Measurements from ENCODE around the gene CYB5D1.

The CYB5D1 gene

DNA sequence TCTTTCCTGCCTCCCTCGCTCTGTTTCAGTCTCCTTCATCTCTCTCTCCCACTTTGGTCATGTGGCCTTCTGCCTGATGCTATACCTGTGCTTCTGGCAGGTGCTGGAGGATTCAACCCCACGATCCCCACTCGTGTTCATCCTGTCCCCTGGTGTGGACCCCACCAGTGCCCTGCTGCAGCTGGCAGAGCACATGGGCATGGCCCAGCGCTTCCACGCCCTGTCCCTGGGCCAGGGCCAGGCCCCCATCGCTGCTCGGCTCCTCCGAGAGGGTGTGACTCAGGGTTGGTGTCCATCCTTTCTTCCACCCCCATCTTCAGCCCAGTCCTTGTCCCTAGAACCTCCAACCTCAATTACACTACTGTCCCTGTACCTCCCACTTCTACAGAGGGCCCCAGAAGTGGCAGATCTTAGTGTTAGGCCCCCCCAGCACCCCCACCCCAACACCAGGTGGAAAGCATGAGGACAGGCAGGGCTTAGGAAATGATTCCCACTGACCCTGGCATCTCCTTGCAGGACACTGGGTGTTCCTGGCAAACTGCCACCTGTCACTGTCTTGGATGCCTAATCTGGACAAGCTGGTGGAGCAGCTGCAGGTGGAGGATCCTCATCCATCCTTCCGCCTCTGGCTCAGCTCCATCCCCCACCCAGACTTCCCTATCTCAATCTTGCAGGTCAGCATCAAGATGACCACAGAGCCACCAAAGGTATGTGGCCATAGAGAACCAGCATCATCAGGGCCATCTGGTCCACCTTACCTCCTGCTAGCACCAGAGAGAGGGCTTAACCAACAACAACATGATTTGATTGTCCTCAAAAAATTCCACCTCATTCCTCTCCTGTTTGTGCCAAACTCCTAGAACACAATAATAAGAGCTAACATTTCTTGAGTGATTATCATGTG, 33.5 kb upstream of the CYB5D1 start:
- Mint-ChIP-seq H3K4me3 (no peak overlapping the region), H3K9me3 (no peaks in the 10 kb centered on the region), H3K27ac (no peak overlapping the region), H3K4me1 (ENCODE audit: low read depth) (peaks cover 2% of the 10 kb centered on the region), H3K27me3 (ENCODE audit: low read depth) (peaks cover 23% of the 10 kb centered on the region), H3K36me3 (ENCODE audit: low read depth) (no peaks in the 10 kb centered on the region)
- DNase-seq (ENCODE audit: low spot score), result no peak

DNA sequence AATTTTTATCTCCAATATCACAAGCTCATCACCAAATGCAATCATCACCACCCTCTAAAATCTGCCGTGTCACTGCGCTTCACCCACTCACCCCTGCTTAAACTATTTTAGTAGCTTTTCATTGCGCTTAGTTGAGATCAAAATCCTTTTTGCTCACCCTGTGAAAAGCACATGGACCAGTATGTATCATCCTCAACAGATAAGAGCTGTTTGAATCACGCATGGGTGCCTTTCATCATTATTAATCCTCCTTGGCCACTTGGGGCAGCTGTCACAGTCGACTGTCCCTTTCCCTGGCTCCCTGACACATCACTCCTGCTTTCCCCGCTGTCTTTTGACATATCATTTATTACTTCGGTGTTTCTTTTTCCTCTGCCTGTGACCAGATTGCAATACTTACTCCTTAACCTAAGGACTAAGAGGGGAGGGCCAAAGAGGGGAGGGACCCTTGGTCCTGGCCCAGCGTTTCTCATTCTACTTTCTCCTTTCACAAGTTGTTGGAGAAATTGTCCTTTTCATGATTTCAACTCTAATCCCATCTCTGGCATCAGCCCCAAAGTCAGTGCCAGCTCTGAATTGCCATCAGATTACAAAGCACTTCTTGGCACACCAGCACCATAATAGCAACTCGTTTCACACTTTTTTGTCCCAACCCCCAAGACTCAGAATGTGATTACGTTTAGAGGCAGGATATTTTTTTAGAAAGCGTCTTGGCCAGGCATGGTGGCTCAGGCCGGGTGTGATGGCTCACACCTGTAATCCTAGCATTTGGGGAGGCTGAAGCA, 32.4 kb upstream of the CYB5D1 start:
- DNase-seq (ENCODE audit: low spot score), result no peak
- Mint-ChIP-seq H3K27me3 (ENCODE audit: low read depth) (peaks cover 30% of the 10 kb centered on the region), H3K36me3 (ENCODE audit: low read depth) (no peaks in the 10 kb centered on the region), H3K27ac (no peak overlapping the region), H3K4me1 (ENCODE audit: low read depth) (peaks cover 2% of the 10 kb centered on the region), H3K4me3 (no peak overlapping the region), H3K9me3 (no peaks in the 10 kb centered on the region)

DNA sequence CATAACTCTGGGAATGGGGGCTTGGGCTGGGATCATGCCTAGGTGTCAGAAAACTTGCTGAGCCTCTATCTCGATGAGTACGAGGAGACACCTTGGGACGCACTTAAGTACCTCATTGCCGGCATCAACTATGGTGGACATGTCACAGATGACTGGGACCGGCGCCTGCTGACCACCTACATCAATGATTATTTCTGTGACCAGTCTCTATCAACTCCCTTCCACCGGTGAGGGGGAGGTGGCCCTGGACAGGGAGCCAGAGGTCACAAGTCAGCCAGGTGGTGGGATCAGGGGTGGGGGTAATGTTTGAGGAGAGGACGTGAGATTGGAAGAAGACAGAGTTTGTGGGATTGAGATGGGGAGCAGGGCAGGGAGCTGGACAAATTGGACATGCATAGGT, 27.2 kb upstream of the CYB5D1 start:
- Mint-ChIP-seq H3K9me3 (no peaks in the 10 kb centered on the region), H3K4me3 (no peak overlapping the region), H3K4me1 (ENCODE audit: low read depth) (peaks cover 13% of the 10 kb centered on the region), H3K27me3 (ENCODE audit: low read depth) (peaks cover 31% of the 10 kb centered on the region), H3K36me3 (ENCODE audit: low read depth) (no peaks in the 10 kb centered on the region), H3K27ac (no peak overlapping the region)
- DNase-seq (ENCODE audit: low spot score), result no peak

DNA sequence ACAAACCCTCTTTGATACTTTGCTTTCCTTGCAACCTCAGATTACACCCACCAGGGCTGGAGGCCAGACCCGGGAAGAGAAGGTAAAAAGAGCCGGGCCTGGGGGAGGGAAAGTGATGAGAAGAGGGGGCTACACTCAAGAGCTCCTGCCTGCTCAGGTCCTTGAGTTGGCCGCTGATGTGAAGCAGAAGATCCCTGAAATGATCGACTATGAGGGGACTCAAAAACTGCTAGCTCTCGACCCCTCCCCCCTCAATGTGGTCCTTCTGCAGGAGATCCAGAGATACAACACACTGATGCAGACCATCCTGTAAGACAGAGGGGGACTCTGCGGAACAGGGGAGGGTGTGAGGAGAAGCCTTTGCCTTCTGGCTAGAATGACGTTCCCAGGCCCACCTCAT, 26.6 kb upstream of the CYB5D1 start:
- Mint-ChIP-seq H3K4me1 (ENCODE audit: low read depth) (peaks cover 15% of the 10 kb centered on the region), H3K36me3 (ENCODE audit: low read depth) (no peaks in the 10 kb centered on the region), H3K9me3 (no peaks in the 10 kb centered on the region), H3K27ac (no peak overlapping the region), H3K4me3 (no peak overlapping the region), H3K27me3 (ENCODE audit: low read depth) (peaks cover 31% of the 10 kb centered on the region)
- no peak for DNase-seq (ENCODE audit: low spot score)

DNA sequence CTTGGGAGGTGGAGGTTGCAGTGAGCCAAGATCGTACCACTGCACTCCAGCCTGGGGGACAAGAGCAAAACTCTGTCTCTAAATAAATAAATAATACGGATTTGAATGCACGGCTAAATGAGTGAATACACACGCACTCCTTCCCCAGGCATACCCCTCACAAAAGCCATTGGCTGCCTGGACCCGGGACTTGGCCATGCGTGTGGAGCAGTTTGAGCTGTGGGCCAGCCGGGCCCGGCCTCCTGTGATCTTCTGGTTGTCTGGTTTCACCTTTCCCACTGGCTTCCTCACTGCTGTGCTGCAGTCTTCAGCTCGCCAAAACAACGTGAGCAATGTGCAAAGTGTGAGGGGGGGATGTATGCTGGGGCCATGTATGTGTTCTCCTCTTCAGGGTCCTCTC, 25.4 kb upstream of the CYB5D1 start:
- DNase-seq (ENCODE audit: low spot score), result no peak
- Mint-ChIP-seq H3K27me3 (ENCODE audit: low read depth) (peaks cover 23% of the 10 kb centered on the region), H3K4me1 (ENCODE audit: low read depth) (peaks cover 25% of the 10 kb centered on the region), H3K4me3 (peak overlapping the region; percentile 36), H3K9me3 (no peaks in the 10 kb centered on the region), H3K36me3 (ENCODE audit: low read depth) (no peaks in the 10 kb centered on the region), H3K27ac (no peak overlapping the region)

DNA sequence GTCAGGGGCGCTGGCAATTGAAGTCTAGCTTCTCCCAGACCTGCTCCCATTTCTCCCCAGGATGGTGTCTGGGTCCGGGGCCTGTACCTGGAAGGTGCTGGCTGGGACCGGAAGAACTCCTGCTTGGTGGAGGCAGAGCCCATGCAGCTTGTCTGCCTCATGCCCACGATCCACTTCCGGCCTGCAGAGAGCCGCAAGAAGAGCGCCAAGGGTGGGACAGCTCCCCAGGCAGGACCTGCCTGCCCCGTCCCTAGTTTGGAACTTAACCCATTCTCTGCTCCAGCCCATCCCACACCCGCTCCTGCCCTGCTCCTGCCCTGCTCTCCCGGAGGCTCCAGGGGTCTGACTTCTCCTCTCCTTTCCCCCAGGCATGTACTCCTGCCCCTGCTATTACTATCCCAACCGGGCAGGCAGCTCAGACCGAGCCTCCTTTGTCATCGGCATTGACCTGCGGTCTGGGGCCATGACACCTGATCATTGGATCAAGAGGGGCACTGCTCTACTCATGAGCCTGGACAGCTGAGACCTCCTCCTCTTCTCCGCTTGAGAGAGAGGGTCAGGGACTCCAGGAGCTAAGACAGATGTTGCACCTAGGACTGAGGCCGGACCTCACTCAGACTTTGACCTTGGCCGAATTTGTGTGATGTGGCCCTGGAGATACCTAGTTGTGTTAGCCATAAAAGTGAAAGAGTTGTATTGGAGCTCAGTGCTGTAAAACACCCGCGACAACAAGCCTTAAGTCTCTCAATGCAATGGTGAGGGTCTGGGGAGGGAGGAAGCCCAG, 24.6 kb upstream of the CYB5D1 start:
- H3K36me3 Mint-ChIP-seq (ENCODE audit: low read depth), result no peaks in the 10 kb centered on the region
- no peak for DNase-seq (ENCODE audit: low spot score)
- H3K27me3 Mint-ChIP-seq (ENCODE audit: low read depth), result peaks cover 18% of the 10 kb centered on the region
- H3K4me1 Mint-ChIP-seq (ENCODE audit: low read depth), result peaks cover 30% of the 10 kb centered on the region
- H3K9me3 Mint-ChIP-seq, result no peaks in the 10 kb centered on the region
- H3K4me3 Mint-ChIP-seq, result peak overlapping the region; percentile 88
- H3K27ac Mint-ChIP-seq, result peak overlapping the region; percentile 94

DNA sequence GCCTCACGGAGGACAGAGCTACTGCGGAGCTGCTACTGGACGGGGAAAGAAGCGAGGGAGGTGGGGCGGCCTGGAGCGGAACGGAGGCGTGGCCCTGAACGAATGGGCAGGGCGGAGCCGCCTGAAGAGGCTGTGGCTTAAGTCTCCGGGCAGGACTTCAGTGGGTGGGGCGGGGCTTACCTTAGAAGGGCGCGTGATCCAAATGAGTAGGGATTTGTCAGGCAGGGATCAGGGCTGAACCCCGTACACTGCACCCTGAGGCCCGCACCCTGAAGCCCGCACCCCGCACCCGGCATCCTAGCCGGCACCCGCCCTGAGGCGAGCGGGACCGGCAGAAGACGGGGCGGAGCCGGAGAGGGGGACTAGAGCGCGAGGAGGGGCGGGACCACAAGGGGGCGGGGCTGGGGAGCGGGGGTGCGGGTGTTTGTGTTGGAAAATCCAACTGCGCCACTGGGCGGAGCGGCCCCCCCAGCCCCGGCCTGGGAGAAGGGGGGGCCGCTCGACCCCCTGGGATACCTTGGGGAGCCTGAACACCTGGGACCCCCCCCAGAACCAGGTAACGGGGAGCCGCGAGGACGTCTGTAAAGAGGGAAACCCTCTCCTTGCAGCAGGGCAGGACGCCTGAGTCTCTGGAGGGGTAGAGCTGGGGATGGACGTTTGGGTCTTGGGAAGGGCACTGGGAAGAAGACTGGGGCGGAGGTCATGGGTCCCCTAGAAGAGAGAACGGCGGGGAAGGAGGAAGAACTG, 23.8 kb upstream of the CYB5D1 start, which contains the start of gene KDM6B:
TSS of gene KDM6B (plus strand) at position 423 of the 747 bp plus-strand sequence. CDS start 11,338 bp downstream, outside the sequence.
- H3K27me3 Mint-ChIP-seq (ENCODE audit: low read depth), result peaks cover 18% of the 10 kb centered on the region
- peak; percentile 89 for DNase-seq (ENCODE audit: low spot score)
- peak within 1 kb of the TSS; percentile 88 for H3K4me3 Mint-ChIP-seq
- peaks cover 36% of the 10 kb centered on the region for H3K4me1 Mint-ChIP-seq (ENCODE audit: low read depth)
- peak within 1 kb of the TSS; percentile 94 for H3K27ac Mint-ChIP-seq
- no peaks in the 10 kb centered on the region for H3K36me3 Mint-ChIP-seq (ENCODE audit: low read depth)
- no peaks in the 10 kb centered on the region for H3K9me3 Mint-ChIP-seq

DNA sequence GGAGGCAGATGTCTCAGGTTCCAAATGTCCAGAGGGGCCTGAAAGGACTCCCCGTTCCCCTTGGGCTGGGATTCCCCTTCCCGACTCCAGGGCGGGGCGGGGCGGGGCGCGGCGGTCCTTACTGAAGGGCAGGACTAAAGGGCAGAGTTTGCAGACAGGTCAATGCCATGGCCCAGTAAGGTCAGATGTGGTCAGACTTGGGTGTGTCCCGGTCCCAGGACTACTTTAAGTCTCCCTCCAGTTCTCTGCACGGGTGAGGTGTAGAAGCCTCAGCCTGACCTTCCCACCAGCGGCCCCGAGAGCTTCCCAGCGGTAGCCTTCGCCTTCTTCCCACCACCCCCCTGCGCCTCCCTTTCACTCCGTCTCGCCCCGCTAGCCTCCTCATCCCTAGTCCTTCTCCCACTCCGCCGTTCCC, 23.3 kb upstream of the CYB5D1 start:
- DNase-seq (ENCODE audit: low spot score), result peak; percentile 35

DNA sequence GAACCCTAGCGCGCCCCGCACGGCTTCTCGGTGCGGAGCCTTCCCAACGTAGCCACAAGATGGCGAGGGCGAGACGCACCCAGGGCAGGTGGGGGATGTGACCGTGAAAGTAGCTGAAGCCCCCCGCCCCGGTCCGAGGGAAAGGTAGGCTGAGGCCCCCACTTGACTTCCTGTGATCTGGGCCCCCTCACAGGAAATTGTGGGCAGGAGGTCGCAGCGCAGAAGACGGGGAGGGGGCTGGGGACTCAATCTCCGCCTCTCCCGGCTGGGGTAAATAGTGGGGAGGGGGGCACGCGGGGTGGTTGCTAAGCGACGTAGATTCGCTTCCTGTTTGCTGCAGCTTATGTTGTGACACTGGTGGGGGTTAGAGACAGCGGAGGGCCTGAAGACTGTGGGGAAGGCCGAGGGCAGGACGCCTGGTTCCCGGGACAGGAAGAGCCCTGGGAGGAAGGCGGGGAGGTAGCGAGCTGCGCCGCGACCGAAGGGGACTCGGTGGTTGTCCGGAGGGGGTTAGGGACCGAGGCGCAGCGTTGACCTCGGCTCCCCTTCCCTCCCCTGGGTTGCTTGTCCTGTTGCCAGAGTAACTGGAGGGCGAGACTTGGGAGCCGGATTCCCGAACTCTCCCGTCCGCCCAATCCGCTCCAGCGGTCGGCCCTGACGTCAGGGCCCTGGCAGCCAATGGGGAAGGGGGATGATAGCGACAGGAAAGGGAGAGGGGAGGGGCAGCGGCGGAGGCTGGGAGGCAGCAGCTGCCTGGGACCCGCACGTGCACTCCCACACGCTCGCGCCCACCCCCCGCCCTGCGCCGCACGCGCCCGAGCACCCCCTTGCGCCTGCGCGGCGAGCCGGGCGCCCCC, 22.6 kb upstream of the CYB5D1 start:
- no peaks in the 10 kb centered on the region for H3K9me3 Mint-ChIP-seq
- H3K27ac Mint-ChIP-seq, result peak overlapping the region; percentile 94
- peaks cover 46% of the 10 kb centered on the region for H3K4me1 Mint-ChIP-seq (ENCODE audit: low read depth)
- H3K4me3 Mint-ChIP-seq, result peak overlapping the region; percentile 88
- H3K27me3 Mint-ChIP-seq (ENCODE audit: low read depth), result peaks cover 11% of the 10 kb centered on the region
- H3K36me3 Mint-ChIP-seq (ENCODE audit: low read depth), result no peaks in the 10 kb centered on the region
- peak; percentile 80 for DNase-seq (ENCODE audit: low spot score)

More for the DNA sequence above, 23.3 kb upstream of the CYB5D1 start:
- H3K27me3 Mint-ChIP-seq (ENCODE audit: low read depth), result peaks cover 13% of the 10 kb centered on the region
- H3K4me1 Mint-ChIP-seq (ENCODE audit: low read depth), result peaks cover 42% of the 10 kb centered on the region
- H3K36me3 Mint-ChIP-seq (ENCODE audit: low read depth), result no peaks in the 10 kb centered on the region
- H3K27ac Mint-ChIP-seq, result peak overlapping the region; percentile 94
- peak overlapping the region; percentile 88 for H3K4me3 Mint-ChIP-seq
- no peaks in the 10 kb centered on the region for H3K9me3 Mint-ChIP-seq

DNA sequence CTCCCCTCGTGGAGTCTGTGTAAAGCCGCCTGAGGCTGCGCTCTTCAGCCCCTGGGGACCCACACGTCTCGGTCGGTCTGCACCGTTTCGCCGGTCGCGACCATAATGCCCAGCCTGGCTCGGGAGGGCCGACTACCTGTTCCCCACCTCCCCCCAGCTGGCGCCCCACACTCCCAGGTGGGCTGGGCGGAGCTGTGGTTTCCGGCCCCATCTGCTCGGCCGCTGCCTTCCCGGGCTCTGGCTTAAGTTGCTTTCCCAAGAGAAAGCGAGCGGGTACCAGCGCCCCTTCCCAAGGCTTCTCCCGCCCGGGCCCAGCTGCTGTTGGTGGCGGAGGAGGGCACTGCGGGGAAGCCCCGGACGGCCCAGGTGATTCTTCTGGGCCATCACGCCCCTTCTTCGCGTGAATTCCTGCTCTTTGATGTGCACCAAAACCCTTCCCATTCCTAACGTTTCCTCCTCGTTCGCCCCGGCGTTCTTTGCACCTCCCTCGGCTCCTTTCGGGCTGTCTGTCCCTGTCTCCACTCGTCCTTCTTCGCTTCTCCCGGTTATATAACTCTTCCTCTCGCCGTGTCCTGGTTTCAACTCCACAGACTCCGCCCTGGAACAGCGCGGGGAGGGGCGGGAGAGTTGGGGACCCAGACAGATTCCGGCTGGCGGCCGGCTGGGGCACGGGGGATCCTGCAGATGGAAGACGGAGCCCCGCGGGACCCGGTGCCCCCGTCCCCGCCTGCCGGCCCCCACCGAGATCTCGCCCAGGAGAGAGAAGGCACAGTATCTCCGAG, 21.8 kb upstream of the CYB5D1 start:
- H3K4me3 Mint-ChIP-seq, result peak overlapping the region; percentile 88
- H3K27me3 Mint-ChIP-seq (ENCODE audit: low read depth), result peaks cover 6% of the 10 kb centered on the region
- DNase-seq (ENCODE audit: low spot score), result no peak
- H3K27ac Mint-ChIP-seq, result peak overlapping the region; percentile 70
- no peaks in the 10 kb centered on the region for H3K36me3 Mint-ChIP-seq (ENCODE audit: low read depth)
- no peaks in the 10 kb centered on the region for H3K9me3 Mint-ChIP-seq
- H3K4me1 Mint-ChIP-seq (ENCODE audit: low read depth), result peaks cover 52% of the 10 kb centered on the region

DNA sequence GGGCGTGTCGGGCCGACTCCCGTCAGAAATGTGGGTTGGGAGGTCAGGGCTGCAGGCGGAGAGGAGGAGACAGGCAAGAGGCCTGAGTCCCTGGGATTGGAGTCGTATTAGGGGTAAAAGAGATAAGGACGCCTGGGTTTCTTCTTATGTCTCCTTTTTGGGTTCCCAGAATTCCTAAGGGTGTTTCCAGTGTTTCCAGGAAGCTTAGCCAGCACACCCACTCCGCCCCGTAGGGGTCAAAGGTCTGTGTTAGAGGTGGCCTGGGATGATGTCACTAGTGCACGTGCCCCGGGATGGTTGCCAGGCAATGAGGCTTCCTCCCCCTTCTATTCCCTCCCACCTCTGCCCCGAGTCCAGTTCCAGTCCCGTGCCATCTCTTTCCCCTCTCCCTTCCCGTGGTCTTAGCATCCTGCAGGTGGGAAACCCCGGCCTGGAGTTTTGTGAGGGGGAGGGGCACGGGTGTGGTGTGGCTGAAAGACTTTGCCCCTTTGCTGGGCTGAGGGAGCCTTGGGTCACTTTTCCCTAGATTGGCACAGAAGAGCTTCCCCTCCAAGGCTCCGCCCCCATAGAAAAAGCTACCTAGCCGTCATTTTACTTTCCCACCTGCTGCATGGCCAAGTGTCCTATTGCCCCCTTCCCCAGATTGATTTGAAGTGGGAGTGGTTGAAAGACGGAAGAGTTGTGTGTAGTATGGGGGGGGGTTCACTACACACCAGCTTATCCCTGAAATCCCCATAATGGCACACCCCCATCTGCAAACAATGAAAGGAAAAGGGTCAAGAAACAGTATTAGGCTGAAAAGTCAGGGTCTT, 21.0 kb upstream of the CYB5D1 start:
- DNase-seq (ENCODE audit: low spot score), result peak; percentile 48
- H3K27ac Mint-ChIP-seq, result peak overlapping the region; percentile 70
- H3K4me3 Mint-ChIP-seq, result peak overlapping the region; percentile 88
- H3K27me3 Mint-ChIP-seq (ENCODE audit: low read depth), result peaks cover 6% of the 10 kb centered on the region
- peaks cover 57% of the 10 kb centered on the region for H3K4me1 Mint-ChIP-seq (ENCODE audit: low read depth)
- H3K36me3 Mint-ChIP-seq (ENCODE audit: low read depth), result no peaks in the 10 kb centered on the region
- H3K9me3 Mint-ChIP-seq, result no peaks in the 10 kb centered on the region
